Measurements from ENCODE around the gene LRRK1.

- TF ChIP-seq EP300 (IDR thresholded peaks at IDR 0.05; ENCODE audit: borderline replicate concordance), result no peak
- no peak for TF ChIP-seq YY1 (IDR thresholded peaks at IDR 0.05; ENCODE audit: low read depth)
- TF ChIP-seq MAX (IDR thresholded peaks at IDR 0.05), result no peak
- TF ChIP-seq TEAD4 (IDR thresholded peaks at IDR 0.05), result no peak
- no peak for TF ChIP-seq RAD21 (IDR thresholded peaks at IDR 0.05; ENCODE audit: low read depth)
- TF ChIP-seq REST (IDR thresholded peaks at IDR 0.05; ENCODE audit: low read depth), result no peak
- no peak for TF ChIP-seq ZBTB7A (IDR thresholded peaks at IDR 0.05; ENCODE audit: low read depth)
- no peak for TF ChIP-seq TAF1 (IDR thresholded peaks at IDR 0.05; ENCODE audit: low read depth)
- no peak for TF ChIP-seq TCF12 (IDR thresholded peaks at IDR 0.05; ENCODE audit: low read depth)
These were observed 109.2 kb downstream of the LRRK1 start for GRCh38 chr15:101028321-101028720.
